KBM-7 (cell line): Measurements from ENCODE around the gene PREP.

ENCODE experiments used
- DNase-seq: peaks from one replicate; pipeline ENCODE4 v3.0.0-alpha.2; 2015
- in situ Hi-C: fragments of 300-500 bp; cut with MboI; formaldehyde crosslinking; loops from 2 replicates; pipeline ENCODE4 v1.14.3; 2020; ENCODE audit warnings: low sequenced_read_pairs, low pct_unique_long_range_greater_than_20kb, mixed read lengths

Gene PREP

GRCh38 chr6:105321207-105321606 lies 81.7 kb downstream of the PREP start:
- in situ Hi-C loops, result no loop called here
- DNase-seq, result no peak

- in situ Hi-C loops, result no loop called here
- DNase-seq, result no peak
These were observed 82.1 kb downstream of the PREP start for GRCh38 chr6:105320765-105321164.

GRCh38 chr6:105320271-105320670 lies 82.6 kb downstream of the PREP start:
- no peak for DNase-seq
- in situ Hi-C loops, result no loop called here

- in situ Hi-C loops, result no loop called here
- no peak for DNase-seq
These were observed 83.6 kb downstream of the PREP start for GRCh38 chr6:105319331-105319730.

GRCh38 chr6:105318660-105319059 lies 84.2 kb downstream of the PREP start:
- no peak for DNase-seq
- in situ Hi-C loops, result no loop called here

- DNase-seq, result no peak
- in situ Hi-C loops, result no loop called here
These were observed 85.0 kb downstream of the PREP start for GRCh38 chr6:105317607-105318533.

- DNase-seq, result no peak
- in situ Hi-C loops, result no loop called here
These were observed 89.7 kb downstream of the PREP start for GRCh38 chr6:105313211-105313610.

GRCh38 chr6:105310947-105311346 lies 91.9 kb downstream of the PREP start:
- no peak for DNase-seq
- in situ Hi-C loops, result no loop called here

- in situ Hi-C loops, result no loop called here
- DNase-seq, result peak; percentile 58
These were observed 92.5 kb downstream of the PREP start for GRCh38 chr6:105310371-105310770.

GRCh38 chr6:105308840-105309239 lies 94.0 kb downstream of the PREP start:
- DNase-seq, result no peak
- in situ Hi-C loops, result no loop called here

- in situ Hi-C loops, result no loop called here
- DNase-seq, result no peak
These were observed 97.4 kb downstream of the PREP start for GRCh38 chr6:105305521-105305920.

GRCh38 chr6:105304825-105305224 lies 98.1 kb downstream of the PREP start:
- DNase-seq, result no peak
- in situ Hi-C loops, result no loop called here

- in situ Hi-C loops, result no loop called here
These were observed 98.5 kb downstream of the PREP start for GRCh38 chr6:105304366-105304765.

GRCh38 chr6:105302617-105303128 lies 100.2 kb downstream of the PREP start:
- in situ Hi-C loops, result no loop called here
- DNase-seq, result no peak

More at GRCh38 chr6:105304366-105304765, 98.5 kb downstream of the PREP start:
- DNase-seq, result no peak

- in situ Hi-C loops, result no loop called here
- no peak for DNase-seq
These were observed 100.9 kb downstream of the PREP start for GRCh38 chr6:105301756-105302616.

GRCh38 chr6:105301072-105301503 lies 101.8 kb downstream of the PREP start:
- in situ Hi-C loops, result no loop called here
- DNase-seq, result no peak

GRCh38 chr6:105300090-105300489 lies 102.8 kb downstream of the PREP start:
- in situ Hi-C loops, result no loop called here

GRCh38 chr6:105294129-105294528 lies 108.8 kb downstream of the PREP start:
- DNase-seq, result no peak
- in situ Hi-C loops, result no loop called here

More at GRCh38 chr6:105300090-105300489, 102.8 kb downstream of the PREP start:
- DNase-seq, result no peak

- in situ Hi-C loops, result no loop called here
- DNase-seq, result no peak
These were observed 110.1 kb downstream of the PREP start for GRCh38 chr6:105292689-105293339.
